DND-41 (cell line): ENCODE results near the gene CAV1.

Source experiments
- ATAC-seq: fragments of 200-7000 bp; cut with Tn5 transposase; 3 replicates; pipeline ENCODE4 v1.9.1; 2021; ENCODE audit warnings: low read depth; ENCODE audit not compliant: insufficient read depth
- DNase-seq: peaks from one replicate; pipeline ENCODE4 v3.0.0-alpha.2; 2020
- H2AFZ ChIP-seq: 2 replicates; pipeline ENCODE4 v1.6.0; 2012; ENCODE audit warnings: low read depth, low read length
- H3K27ac ChIP-seq: 2 replicates; pipeline ENCODE4 v1.5.1; 2012; ENCODE audit warnings: low read length, inconsistent platforms
- H3K27me3 ChIP-seq: fragments of 200-600 bp; sonication (generic); 2 replicates; pipeline ENCODE4 v1.6.0; 2012; ENCODE audit warnings: low read length, mild to moderate bottlenecking, inconsistent platforms; ENCODE audit not compliant: insufficient read depth, poor library complexity
- H3K36me3 ChIP-seq: 2 replicates; pipeline ENCODE4 v1.5.1; 2012; ENCODE audit warnings: low read length, inconsistent platforms; ENCODE audit not compliant: insufficient read depth
- H3K4me1 ChIP-seq: 2 replicates; pipeline ENCODE4 v1.5.1; 2012; ENCODE audit warnings: mild to moderate bottlenecking, low read length; ENCODE audit not compliant: insufficient read depth
- H3K4me2 ChIP-seq: 2 replicates; pipeline ENCODE4 v1.6.0; 2012; ENCODE audit warnings: mild to moderate bottlenecking, moderate library complexity, low read length, inconsistent platforms; ENCODE audit not compliant: insufficient read depth
- H3K4me3 ChIP-seq, 2 experiments: fragments of 200-600 bp in 1 of 2; shearing (Covaris generic) in 1 of 2; 2 replicates each; pipeline ENCODE4 v1.5.1; 2012 to 2016; ENCODE audit warnings: inconsistent platforms in 2 of 2, low read length in 2 of 2, mild to moderate bottlenecking in 2 of 2, low read depth in 1 of 2, moderate library complexity in 1 of 2
- H3K79me2 ChIP-seq: 2 replicates; pipeline ENCODE4 v1.6.0; 2012; ENCODE audit warnings: low read length, inconsistent platforms; ENCODE audit not compliant: insufficient read depth
- H3K9ac ChIP-seq: 2 replicates; pipeline ENCODE4 v1.6.0; 2012; ENCODE audit warnings: low read depth, mild to moderate bottlenecking, inconsistent platforms, low read length, moderate library complexity
- H3K9me3 ChIP-seq: 2 replicates; pipeline ENCODE4 v1.5.1; 2012; ENCODE audit warnings: low read length, moderate library complexity, mild to moderate bottlenecking, inconsistent platforms; ENCODE audit not compliant: insufficient read depth, severe bottlenecking
- H4K20me1 ChIP-seq: 2 replicates; pipeline ENCODE4 v1.6.0; 2012; ENCODE audit warnings: low read length; ENCODE audit not compliant: insufficient read depth
- EZH2 ChIP-seq: IDR thresholded peaks from 3 replicates; pipeline ENCODE4 v1.6.1; 2012; ENCODE audit warnings: borderline replicate concordance, low read depth, mild to moderate bottlenecking, moderate library complexity, low read length, inconsistent platforms; ENCODE audit not compliant: severe bottlenecking
- TF ChIP-seq, protein P1 (sequence below): IDR thresholded peaks from 2 replicates; pipeline ENCODE4 v1.5.1; 2012; ENCODE audit warnings: borderline replicate concordance, low read length, moderate library complexity, mild to moderate bottlenecking; ENCODE audit not compliant: poor library complexity, severe bottlenecking; ENCODE audit errors: extremely low read depth

CAV1 gene

DNA sequence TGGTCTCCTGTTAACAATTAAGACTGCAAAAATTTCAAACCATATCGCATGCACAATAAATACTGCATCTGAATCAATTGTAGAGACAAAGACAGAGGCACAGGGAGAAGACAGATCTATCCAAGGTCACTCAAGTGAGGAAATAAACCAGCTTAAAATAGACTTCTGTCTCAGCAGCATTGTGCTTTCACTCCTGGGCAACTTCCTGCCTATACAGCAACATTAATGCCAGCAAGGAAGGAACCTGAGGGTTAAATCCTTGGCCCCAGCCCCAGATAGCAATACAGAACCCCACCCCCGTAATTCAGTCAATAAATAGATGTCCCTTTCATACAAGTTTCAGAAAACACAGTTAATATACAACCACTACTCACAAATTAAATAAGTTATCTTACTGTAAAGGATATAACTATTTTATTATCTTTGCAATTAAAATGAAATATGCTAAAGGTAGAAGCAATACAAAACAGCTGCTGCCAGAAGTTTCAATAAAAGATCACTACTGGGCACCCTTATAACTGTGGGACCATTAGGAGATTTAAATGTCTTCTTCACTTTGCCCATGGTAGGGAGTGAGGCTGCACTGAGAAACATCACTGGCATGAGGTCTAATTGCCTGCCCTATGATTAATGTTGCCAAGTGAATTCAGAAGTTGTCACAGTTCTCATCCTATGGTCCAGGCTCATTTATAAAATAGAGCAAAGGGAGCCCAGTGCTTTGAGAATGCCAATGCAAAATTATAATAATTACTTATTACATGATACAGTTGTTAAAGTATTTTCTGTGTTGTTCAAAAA is 49.4 kb downstream of the CAV1 start:
- peaks cover 8% of the 10 kb centered on the region for H3K27me3 ChIP-seq
- no peak overlapping the region for H3K9ac ChIP-seq
- TF ChIP-seq EZH2: no peak
- TF ChIP-seq, protein P1, sequence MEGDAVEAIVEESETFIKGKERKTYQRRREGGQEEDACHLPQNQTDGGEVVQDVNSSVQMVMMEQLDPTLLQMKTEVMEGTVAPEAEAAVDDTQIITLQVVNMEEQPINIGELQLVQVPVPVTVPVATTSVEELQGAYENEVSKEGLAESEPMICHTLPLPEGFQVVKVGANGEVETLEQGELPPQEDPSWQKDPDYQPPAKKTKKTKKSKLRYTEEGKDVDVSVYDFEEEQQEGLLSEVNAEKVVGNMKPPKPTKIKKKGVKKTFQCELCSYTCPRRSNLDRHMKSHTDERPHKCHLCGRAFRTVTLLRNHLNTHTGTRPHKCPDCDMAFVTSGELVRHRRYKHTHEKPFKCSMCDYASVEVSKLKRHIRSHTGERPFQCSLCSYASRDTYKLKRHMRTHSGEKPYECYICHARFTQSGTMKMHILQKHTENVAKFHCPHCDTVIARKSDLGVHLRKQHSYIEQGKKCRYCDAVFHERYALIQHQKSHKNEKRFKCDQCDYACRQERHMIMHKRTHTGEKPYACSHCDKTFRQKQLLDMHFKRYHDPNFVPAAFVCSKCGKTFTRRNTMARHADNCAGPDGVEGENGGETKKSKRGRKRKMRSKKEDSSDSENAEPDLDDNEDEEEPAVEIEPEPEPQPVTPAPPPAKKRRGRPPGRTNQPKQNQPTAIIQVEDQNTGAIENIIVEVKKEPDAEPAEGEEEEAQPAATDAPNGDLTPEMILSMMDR: no peak
- no peak for DNase-seq
- H3K27ac ChIP-seq: no peak overlapping the region
- H3K4me3 ChIP-seq: no peak overlapping the region
- no peak overlapping the region for H2AFZ ChIP-seq
- no peaks in the 10 kb centered on the region for H3K9me3 ChIP-seq
- no peaks in the 10 kb centered on the region for H3K79me2 ChIP-seq
- H3K4me2 ChIP-seq: no peak overlapping the region
- no peaks in the 10 kb centered on the region for H3K36me3 ChIP-seq
- no peaks in the 10 kb centered on the region for H3K4me1 ChIP-seq
- H4K20me1 ChIP-seq: no peaks in the 10 kb centered on the region
- no peak for ATAC-seq

DNA sequence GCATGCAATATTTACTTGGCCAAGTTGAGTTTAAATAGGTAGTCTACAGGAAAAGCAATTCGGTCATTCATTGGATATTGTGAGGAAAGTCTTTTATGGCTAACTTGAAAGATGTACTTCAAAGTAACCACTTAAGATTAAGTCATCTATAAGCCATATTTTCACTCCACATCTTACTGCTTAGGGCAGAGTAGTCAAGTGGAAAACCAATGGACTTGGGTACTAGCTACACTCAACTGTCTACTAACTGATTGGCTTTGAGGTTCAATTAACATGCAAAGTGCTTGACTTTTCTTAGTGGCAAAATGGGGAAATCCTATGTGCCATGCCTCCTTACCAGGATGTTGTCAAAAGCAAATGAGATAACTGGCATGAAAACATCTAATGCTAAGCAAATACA is 51.0 kb downstream of the CAV1 start:
- Histone ChIP-seq H3K9me3 (no peaks in the 10 kb centered on the region), H3K79me2 (no peaks in the 10 kb centered on the region), H3K36me3 (no peaks in the 10 kb centered on the region), H2AFZ (no peak overlapping the region), H3K4me1 (no peaks in the 10 kb centered on the region), H4K20me1 (no peaks in the 10 kb centered on the region), H3K4me2 (no peak overlapping the region), H3K27me3 (peaks cover 9% of the 10 kb centered on the region), H3K4me3 (no peak overlapping the region), H3K27ac (no peak overlapping the region), H3K9ac (no peak overlapping the region)
- no peak for DNase-seq
- no peak for TF ChIP-seq EZH2
- TF ChIP-seq, protein P1: no peak
- no peak for ATAC-seq

DNA sequence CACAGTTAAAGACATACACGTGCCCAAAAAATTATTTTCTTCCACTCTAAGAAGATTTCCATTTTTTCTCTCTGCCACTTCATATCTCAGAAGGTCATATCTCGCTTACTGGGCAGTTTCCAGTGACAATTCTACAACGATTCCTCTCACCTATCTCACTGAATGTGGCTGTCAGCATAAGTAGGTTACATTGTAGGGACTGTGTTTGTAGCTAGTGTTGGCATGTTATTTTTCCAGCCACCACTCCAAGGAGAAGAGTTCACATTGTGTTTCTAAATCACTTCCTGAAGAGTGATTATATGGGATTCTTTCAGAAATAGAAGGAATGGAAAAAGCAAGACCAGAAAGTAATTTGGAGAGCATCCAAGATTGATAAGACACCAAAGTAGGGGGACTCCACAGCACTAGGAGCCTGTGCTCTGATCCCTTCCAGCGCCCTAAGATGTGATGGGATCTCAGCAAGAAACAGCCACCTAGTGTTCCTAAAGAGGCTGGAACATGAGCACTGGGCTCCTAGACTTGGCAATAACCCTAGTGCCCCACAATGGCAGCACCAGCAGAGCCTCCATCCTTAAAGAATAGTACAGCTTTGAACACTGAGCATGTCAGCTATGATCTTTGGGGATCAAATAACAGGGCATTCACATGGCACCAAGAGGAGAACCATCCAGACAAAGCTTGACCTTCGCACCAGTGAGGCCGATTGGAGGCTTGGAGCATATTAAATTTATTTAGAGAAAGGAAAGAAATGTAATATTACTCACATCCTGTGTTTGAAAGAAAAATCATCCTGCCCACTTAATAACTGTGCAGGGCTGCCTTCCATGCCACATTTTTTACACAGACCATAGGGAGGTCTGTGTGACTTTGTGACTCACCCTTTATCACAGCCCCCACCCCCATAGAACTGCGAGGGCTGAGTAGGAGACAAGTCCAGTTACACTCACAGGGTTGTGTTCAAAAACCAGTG is 51.8 kb downstream of the CAV1 start:
- Histone ChIP-seq H3K9me3 (no peaks in the 10 kb centered on the region), H3K4me3 (no peak overlapping the region), H3K79me2 (no peaks in the 10 kb centered on the region), H3K4me1 (no peaks in the 10 kb centered on the region), H3K27ac (no peak overlapping the region), H3K27me3 (peaks cover 9% of the 10 kb centered on the region), H2AFZ (no peak overlapping the region), H3K4me2 (no peak overlapping the region), H4K20me1 (no peaks in the 10 kb centered on the region), H3K36me3 (no peaks in the 10 kb centered on the region), H3K9ac (no peak overlapping the region)
- no peak for TF ChIP-seq EZH2
- TF ChIP-seq, protein P1: no peak
- no peak for DNase-seq
- ATAC-seq: no peak
